HG02970 (cell line): ENCODE measurements around the gene LAMA4.

ENCODE experiments used
- ATAC-seq: cut with Tn5 transposase; IDR thresholded peaks from one replicate; pipeline ENCODE4 v1.9.1; 2021; ENCODE audit warnings: mild to moderate bottlenecking, moderate library complexity, moderate number of reproducible peaks; ENCODE audit not compliant: unreplicated experiment, low FRiP score

Gene LAMA4

DNA sequence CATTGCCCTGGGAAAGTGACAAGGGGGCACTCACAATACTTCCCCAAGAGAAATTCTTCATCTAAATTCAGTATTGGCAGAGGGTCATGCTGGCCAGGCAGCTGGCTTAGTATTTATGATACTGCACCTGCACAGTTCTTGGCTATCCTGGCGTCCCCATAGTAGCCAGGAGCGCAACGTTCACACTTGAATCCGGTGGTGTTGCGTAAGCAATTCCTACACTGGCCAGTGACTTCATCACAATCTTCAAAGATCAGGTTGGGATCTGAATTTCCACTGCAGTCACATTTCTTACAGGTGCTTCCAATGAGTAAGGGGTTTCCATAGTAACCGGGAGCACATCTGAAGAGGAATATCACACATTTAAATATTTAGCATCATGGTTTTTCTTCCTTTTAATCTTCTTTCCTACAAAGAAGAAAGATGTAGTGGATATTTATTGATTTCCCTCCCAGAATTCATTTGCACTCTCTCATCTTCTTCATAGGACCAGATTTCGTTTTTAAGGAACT is 62.8 kb downstream of the LAMA4 start:
- ATAC-seq: no peak

DNA sequence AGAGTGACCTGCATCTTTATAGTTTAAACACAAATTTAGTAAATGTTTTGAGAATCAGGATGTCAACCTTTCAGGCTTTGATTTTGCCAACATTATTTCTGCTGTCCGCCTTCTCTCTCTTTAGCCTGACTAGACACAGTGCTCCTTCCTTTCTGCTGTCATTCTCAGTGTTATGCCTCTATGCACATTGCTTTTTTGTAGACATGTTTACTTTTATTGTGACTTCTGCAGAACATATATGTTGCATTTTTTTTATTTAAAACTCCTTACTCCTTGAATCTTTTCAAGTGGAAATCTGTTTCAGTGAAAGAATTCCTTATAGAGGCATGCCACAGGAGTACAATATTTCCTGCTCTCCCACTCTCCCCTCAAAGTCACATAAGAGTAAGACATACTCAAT is 64.2 kb downstream of the LAMA4 start:
- no peak for ATAC-seq

DNA sequence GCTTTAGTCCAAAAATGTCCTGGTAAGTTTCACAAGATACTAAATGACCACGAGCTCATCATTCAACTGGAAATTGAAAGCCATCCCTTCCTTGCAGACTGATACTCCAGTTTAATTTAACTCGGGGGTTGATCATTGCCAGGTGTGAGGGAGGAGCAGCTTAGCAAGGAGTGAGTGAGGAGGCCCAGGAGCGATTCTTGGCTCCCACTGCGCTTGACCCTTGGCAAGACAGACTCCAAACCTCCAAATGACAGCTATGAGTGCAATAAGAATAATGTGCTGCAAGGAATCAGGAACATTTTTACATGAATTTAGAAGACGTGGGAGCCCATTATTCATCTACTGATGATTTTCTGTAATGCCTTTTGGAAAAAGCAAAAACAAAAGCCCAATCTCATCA is 64.9 kb downstream of the LAMA4 start:
- ATAC-seq: no peak

DNA sequence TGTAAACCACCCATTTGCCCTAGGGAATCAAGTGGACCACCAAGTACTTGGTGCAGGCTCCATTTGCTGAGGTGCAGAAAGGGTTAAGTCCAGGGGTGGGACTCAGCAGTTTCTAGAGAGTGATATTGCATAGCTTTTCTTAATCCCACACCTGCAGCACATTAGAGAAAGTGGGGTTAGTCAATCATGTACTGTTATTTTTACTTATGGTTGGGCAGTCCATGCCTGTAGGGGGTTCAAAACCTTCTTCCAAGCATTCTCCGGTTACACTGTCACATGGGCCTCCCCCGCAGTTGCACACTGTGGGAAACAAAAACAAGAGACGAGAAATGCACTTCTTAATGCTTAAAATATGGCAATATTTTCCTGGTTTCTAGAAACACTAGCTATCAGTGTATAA is 65.5 kb downstream of the LAMA4 start:
- no peak for ATAC-seq

DNA sequence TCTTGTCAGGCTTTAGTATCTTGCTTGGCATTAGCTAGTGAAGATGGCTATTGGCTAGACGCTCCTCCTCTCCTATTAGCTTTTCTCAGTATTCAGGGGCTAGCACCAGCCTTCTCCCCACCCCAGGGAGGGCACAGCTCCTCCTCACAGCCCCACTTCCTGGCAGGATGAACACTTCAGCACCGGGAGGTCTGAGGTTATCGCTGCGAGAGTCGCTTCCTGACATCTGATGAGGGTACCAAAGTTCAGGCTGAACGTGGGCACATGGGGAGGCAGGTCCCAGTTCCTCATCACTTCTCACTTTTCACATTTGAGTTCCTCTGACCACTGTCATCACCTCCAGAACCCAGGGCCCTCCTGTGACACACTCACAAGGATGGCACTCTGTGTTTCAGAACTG is 66.6 kb downstream of the LAMA4 start:
- ATAC-seq: no peak

DNA sequence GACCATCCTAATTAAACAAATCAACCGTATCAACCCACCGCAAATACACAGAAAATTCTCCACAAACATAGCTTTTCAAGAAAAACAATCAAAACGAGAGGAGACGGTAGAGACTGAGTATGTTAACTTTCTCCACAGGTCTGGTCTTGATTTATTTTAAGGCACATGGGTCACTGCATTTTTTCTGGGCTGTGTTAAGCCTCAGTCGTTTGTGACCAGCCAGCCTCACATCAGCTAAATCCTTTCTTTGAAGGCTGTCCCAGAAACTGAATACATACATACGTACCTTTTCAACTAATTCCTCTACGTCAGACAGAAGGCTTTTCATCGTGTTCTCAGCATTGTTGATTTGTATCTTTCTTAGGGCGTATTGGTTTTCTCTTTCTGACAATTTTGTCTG is 69.4 kb downstream of the LAMA4 start:
- ATAC-seq: no peak

DNA sequence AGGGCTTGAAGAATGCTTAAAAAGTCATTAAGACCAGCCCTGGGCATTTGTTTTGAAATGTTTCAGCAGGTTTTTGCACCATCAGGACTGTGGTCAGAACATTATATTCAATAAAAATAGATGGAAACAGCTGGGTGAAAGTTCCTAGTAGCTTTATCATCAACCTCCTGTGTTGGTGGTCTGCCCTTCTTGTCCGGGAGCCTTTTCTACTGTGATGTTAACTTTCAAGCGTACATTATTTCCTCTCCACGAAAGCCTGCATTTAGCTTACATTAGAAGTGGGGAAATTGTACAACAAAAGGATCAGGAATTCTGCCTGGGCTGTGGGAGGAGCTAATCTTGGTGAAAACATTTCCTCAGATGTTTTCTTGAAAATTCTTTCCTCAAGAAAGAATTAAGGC is 71.1 kb downstream of the LAMA4 start:
- ATAC-seq: no peak

DNA sequence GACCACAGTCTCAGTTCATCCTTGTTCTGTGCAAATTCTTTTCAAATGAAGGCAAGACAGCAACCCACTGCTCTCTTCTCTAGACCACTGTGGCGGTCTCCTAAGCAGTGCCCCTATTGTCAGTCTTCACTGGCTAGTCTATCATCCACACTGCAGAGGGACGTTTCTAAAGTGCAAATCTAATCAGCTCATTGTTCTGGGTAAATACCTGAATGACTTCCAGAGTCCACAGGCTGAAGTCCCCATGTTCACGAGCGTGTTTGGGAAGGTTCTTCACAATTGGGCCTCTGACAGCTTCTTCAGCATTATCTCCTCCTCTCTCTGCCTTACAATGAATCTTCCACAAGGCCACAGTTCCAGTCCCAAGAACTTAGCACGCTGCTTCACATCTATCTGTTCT is 73.2 kb downstream of the LAMA4 start:
- ATAC-seq: no peak

DNA sequence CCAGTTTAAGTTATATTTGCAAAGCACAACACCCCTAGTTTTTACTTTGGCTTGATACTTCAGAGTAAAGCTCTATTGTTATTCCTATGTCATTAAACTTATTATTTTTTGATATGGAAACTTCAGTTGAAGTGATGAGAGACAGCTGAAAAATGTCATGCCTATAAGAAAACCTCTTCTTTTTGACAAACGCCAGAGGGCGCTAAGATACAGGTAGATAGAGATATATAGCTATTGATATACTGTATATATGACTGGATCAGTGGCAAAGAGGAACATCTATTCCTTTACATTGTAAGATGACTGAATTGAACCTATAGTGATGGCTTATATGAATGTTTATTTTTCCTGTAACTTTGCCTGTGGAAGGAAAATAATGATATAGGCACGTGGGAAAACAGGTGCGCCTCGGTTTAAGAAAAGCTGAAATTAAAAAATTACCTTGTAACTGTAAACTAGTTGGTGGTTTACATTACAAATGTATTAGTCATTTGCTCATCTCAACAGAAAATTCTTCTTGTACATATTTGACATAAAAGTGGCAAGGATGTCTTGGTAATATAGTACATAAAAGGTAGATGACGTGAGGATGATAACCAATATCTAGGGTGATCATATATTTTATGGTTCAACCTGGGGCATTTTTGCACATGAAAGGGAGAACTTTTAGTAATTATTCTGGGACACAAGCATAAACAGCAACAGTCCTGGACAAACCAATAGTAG is 74.1 kb downstream of the LAMA4 start:
- no peak for ATAC-seq

DNA sequence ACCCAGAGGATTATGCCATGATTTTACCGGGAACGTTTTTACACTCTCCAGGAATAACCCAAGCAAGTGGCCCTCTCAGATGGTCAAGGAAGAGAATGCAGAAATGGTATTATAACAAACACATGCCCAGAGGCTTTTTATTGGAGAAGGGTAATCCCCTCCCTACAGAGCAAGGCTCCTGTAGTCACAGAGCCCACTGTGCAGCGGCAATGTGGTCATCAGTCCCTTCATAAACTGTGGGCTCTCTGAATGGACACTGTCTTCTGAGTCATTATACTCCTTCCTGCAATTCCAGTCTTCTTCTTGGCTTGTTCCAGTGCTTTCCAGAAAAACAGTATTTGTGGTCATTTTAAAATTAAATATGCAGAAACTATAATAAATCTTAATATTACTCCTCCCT is 74.7 kb downstream of the LAMA4 start:
- no peak for ATAC-seq

DNA sequence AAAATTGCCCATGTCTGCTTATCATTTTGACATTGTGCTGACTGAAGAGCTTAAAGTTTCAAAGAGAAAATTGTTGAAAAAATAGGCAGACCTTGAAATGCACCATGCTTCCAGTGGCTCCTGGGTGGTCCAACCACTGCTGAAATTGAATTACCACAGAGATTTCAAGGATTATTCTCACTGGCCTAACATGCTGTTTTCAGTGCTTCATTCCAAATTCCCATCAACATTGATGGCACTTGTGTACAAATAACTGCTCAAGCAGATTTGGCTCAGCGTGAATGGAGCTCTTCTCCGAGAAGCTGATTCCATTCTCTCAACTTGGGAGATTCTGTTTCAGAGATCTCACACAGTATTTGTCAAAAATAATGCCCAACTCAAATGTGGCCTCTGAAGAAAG is 75.5 kb downstream of the LAMA4 start:
- no peak for ATAC-seq

DNA sequence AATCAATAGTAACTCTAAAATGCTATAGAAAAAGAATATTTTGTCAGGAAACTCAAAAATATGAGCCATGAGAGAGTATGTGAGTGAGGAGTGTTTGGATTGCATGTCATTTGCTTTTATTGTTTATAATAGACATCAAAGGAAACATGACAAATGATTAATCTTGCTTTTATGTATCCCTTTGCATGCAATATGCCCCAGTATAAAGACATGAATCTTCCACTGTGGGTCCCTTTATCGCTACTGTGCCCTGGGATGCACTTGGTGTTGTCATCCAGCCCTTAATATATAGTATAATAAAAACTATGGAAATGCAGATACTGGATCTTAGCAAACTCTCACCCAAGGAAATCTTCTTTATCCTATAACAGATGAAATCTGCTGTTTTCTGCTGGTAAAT is 77.3 kb downstream of the LAMA4 start:
- no peak for ATAC-seq

DNA sequence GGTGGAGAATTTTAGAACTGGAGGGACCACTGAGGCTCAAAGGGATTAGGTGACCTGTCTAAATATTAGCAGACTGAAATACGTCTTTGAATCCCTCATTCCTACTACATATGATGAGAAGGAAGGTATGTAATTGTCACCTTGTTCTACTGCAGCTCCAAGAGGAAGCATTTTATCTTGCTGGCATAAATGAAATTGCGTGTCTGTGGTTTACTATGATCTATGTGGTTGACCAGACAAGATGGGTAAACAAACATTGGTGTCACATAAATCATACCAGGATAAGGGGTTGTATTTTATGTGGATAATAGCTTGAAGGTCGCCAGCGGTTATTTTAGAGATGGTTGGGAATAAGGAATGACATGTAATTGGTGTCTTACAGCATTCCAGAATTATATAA is 78.2 kb downstream of the LAMA4 start:
- no peak for ATAC-seq

DNA sequence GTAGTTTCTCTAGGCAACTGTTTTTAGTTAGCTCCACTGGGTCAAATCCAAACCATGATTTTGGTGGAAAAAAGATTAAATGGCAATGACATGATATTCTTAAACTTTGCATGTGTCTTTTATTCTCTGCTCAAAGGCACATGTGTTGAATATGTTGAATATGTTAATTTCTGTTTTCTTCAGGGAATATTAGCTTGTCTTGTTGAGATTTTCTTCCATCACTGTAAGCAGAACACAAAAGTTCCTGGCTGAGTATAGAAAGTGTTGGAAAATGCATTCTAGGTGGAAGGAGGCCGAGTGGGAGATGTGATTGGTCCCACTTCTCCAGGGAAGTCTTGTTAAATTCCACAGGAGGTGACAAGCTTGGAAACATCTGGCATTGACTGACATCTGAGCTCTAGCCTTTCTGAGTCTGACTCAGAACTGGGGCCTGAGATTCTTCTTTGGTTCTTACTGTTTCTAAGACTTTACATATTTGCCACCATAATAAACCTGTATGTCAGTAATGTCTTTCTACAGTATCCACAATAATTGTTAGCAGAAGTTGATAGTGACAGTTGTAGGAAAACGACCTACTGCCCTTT is 81.1 kb downstream of the LAMA4 start:
- no peak for ATAC-seq

DNA sequence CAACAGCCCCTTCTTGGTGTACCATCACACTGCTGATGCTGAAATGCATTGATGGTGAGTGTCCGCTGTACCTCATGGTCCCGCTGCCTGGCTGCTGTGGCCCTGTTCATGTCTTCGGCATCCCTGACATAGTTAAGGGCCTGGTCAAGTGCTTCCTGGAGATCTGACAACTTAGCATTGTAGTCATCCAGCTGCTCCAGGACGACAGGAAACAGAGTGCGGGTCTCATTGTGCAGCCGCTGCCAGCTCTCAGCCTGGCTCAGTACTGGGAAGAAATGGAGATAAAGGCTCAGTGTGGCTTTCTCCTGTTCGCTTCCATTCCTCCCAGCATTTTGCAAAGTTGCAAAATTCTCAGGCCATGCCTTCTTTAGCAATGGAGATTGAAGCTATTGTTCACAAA is 81.8 kb downstream of the LAMA4 start:
- ATAC-seq: no peak

DNA sequence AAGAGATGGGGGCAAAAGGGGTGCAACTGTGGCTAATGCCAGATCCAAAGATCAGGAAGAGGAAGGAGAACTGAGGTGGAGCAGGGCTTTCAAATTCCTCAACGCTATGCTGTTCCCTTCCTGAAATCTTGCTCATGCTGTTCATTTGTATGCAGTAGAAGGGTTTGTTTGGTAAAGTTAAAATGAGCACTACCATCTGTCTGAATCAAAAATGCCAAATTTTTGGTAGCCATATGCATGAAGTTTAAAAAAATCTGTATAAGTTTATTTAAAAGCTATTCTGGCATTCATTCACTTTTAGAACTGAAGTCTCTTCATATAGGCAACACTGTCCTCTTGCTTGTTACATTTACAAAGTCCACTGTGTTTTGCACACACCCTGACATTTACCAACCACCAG is 84.8 kb downstream of the LAMA4 start:
- ATAC-seq: no peak

DNA sequence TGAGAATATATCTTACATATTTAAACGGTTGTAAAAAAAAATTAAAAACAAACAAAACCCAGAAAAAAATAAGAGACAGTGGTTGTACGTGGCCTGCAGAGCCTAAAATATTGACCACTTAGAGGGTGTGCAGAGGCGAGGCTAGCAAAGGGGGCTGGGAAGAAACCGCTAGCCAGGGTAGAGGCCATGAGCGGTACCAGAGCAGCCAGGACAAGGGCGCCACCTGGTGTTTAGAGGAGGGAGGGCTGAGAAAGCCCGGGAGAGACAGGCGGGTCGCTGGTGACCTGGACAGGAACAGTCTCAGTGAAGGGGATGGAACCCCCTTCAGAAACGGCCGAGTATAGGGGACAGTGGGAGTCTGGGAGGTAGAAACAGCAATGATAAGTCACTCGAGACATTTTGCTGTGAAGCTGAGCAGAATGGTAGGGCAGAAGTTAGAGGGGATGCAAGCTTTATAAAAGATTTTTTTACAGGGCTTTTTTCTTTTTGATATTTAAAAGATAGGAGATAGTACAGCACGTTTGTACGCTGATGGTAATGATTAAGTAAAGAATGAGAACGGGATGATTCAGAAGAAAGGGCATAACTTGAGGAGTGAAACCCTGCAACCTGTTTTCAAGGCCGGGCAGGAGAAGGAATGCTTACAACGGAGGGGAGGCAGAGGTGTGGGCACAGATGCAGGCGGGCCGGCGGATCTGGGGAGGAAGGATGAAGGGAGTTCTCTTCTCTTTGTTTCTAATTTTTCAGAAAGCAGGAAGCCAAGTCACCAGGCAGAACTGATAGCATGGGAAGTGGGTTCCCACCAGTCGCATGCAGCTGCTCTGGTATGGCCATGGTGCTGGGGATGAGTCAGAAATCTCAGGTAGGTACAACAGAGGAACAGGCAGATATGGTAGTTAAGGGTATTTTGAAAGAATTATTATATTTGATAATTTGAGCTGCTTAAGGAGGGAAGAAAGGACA is 90.8 kb downstream of the LAMA4 start:
- peak; percentile 82 for ATAC-seq

DNA sequence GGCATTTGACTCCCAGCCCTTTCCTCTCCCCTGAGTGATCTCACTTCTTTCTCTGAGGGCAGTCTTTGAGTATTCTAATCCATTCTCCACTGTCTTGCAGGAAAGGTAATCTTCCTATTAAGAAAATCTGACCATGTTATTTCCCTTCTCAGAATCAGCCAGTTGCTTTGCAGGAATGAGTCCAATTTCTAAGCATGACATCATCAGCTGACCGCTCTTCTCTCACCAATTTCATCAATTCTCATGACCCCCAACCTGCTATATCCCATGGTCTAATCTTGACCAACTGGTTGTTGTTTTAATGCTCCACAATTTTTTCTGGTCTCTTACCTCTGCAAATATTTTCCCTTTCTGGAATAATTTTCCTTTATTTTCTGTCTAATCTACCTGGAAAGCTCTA is 93.6 kb downstream of the LAMA4 start:
- no peak for ATAC-seq

DNA sequence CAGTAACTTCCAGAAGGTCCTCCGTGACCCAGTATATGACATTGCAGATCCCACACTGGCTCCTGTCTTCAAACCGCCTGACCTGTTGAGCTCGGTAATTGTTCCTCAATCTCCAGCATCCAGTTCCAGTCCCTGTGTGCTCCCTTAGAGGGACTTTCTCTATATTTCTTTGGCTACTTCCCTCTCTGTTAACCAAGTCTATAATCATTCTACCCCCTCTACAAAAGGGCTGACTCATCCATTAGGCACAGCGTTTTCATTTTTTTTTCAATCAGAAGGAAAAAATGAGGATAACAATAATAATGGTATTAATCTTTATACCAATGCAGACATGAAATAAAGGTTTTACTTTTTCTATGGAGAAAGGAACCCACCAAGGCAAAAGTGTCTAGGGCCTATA is 97.7 kb downstream of the LAMA4 start:
- ATAC-seq: no peak

DNA sequence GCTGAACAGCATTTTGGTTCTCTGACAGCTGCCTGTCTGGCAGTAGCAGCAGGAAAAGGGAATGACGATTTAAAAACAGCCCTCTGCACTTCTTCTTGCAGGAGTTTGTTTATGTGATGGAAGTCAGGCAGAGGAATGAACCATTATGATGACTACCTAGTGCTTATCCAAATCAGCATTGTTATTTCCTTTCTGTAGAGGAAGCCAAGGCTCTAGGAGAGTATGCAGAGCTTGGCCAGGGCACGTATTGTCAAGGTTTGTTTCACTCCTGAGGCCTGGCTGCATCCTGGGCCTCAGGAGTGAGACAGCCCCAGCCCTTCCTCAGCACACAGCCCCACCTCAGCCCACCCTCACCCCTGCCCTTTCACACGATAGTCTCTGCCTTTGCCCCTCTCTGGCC is 98.5 kb downstream of the LAMA4 start:
- ATAC-seq: no peak

DNA sequence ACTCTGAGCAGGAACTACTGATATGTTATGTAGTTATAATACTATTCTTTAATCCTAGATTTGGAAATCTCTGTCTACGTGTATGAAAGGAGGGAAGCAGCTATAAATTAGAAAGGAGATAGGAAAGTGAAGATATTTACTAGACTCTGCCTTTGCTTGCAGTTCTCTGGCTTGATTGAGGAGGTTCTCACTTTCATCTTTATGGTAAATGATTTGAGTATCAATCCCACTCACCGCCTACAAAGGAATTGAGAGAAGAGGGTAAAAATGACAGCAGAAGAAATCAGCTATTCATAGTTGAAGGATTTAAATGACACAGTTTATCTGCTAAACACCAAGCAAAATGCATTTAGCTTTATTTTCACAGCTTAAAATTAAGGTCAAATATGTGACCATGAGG is 99.7 kb downstream of the LAMA4 start:
- no peak for ATAC-seq
